ENCODE data around the gene APOC4. TPM values are rescaled to one million over a fixed set of nuclear protein-coding genes. Genes with fewer than 3 reads are reported as not detected.

The APOC4 gene
- polyA plus RNA-seq, 2 of the 4 experiments (the other 2 are of a cell fraction) = not detected

DNA sequence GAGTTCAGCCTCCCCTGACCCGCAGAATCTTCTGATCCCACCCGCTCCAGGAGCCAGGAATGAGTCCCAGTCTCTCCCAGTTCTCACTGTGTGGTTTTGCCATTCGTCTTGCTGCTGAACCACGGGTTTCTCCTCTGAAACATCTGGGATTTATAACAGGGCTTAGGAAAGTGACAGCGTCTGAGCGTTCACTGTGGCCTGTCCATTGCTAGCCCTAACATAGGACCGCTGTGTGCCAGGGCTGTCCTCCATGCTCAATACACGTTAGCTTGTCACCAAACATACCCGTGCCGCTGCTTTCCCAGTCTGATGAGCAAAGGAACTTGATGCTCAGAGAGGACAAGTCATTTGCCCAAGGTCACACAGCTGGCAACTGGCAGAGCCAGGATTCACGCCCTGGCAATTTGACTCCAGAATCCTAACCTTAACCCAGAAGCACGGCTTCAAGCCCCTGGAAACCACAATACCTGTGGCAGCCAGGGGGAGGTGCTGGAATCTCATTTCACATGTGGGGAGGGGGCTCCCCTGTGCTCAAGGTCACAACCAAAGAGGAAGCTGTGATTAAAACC, 37.5 kb upstream of the APOC4 start (continued):
- TF ChIP-seq CTCF (IDR thresholded peaks at IDR 0.05) (peak; percentile 22; the same call in 1 of the 3 replicates), TFCP2L1 (CRISPR knock-in tag; IDR thresholded peaks at IDR 0.05) (0 out of 2 replicates have a peak, but pooled peaks have one; percentile 17), POLR2AphosphoS2 (conservative IDR thresholded peaks at IDR 0.05; ENCODE audit: low read length) (0 out of 2 replicates have a peak, but pooled peaks have one; percentile 79), RARB (CRISPR knock-in tag; IDR thresholded peaks at IDR 0.05) (0 out of 2 replicates have a peak, but pooled peaks have one; percentile 18), USF2 (IDR thresholded peaks at IDR 0.05) (no peak), SREBF2 (IDR thresholded peaks at IDR 0.05) (no peak), BCL3 (IDR thresholded peaks at IDR 0.05) (no peak), RFX5 (IDR thresholded peaks at IDR 0.05) (no peak), SMC3 (IDR thresholded peaks at IDR 0.05) (no peak), KDM1A (IDR thresholded peaks at IDR 0.05; ENCODE audit: low read depth) (peak; percentile 50; the same call in 1 of the 2 replicates), ZFP36 (IDR thresholded peaks at IDR 0.05; ENCODE audit: borderline replicate concordance, partially characterized antibody) (peak; percentile 40), HDAC2 (IDR thresholded peaks at IDR 0.05) (no peak), KDM5A (IDR thresholded peaks at IDR 0.05) (no peak), BHLHE40 (IDR thresholded peaks at IDR 0.05; ENCODE audit: low read depth, low read length) (no peak)
- TF ChIP-seq, protein P1, sequence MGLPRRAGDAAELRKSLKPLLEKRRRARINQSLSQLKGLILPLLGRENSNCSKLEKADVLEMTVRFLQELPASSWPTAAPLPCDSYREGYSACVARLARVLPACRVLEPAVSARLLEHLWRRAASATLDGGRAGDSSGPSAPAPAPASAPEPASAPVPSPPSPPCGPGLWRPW (IDR thresholded peaks at IDR 0.05) = no peak

GRCh38 chr19:44905437-44906160, 36.4 kb upstream of the APOC4 start, which contains the start of gene APOE:
APOE (plus strand) TSS chr19:44905796; CDS start chr19:44906625, 829 bp downstream.
- 30% methylated on average over 17 of the region's 20 CpGs for WGBS (ENCODE audit: missing lambda C conversion rate)
- ATAC-seq (peak; percentile 39 to 52), DNase-seq (ENCODE audit: low read depth in 1 of 2, low spot score in 1 of 2) (no peak)

DNA sequence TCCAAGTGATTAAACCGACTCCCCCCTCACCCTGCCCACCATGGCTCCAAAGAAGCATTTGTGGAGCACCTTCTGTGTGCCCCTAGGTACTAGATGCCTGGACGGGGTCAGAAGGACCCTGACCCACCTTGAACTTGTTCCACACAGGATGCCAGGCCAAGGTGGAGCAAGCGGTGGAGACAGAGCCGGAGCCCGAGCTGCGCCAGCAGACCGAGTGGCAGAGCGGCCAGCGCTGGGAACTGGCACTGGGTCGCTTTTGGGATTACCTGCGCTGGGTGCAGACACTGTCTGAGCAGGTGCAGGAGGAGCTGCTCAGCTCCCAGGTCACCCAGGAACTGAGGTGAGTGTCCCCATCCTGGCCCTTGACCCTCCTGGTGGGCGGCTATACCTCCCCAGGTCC, 34.4 kb upstream of the APOC4 start:
- ChIA-PET CTCF (interaction anchor here (0.6 to 18.1 kb wide), 5 partner anchors 10 to 371 kb away, joined by 3 to 303 read pairs (median 3); partner anchors contain the start of gene CLPTM1), POLR2A (no interaction called here)
- Histone ChIP-seq H3K9me3 (no peaks in the 10 kb centered on the region), H3K4me2 (no peak overlapping the region), H3K4me1 (peaks cover 47% of the 10 kb centered on the region), H3K4me3 (no peak overlapping the region), H3K27ac (no peak overlapping the region)
- ATAC-seq (no peak), FAIRE-seq (no peak), DNase-seq (ENCODE audit: low read depth in 1 of 2, low spot score in 1 of 2) (no peak)
- WGBS (ENCODE audit: missing lambda C conversion rate) = 90% methylated on average over 12 of the region's 12 CpGs
- TF ChIP-seq ZNF302 (CRISPR knock-in tag; IDR thresholded peaks at IDR 0.05) = no peak
- no peak for TF ChIP-seq HOXB13 (CRISPR knock-in tag; IDR thresholded peaks at IDR 0.05; ENCODE audit: low read depth)
- TF ChIP-seq MYC (IDR thresholded peaks at IDR 0.05; ENCODE audit: borderline replicate concordance, low read length) = no peak
- TF ChIP-seq HDAC2 (IDR thresholded peaks at IDR 0.05) = no peak

More at GRCh38 chr19:44905437-44906160, 36.4 kb upstream of the APOC4 start, which contains the start of gene APOE:
- FAIRE-seq = no peak
- POLR2A ChIA-PET = interaction anchor here (0.6 to 2.1 kb wide), 4 partner anchors 15 to 133 kb away, joined by 3 to 7 read pairs (median 6); partner anchors contain the start of genes CLPTM1 and TOMM40
- H3K27ac ChIP-seq = peak within 1 kb of the TSS; percentile 26 to 77; a peak in 5 of 6 replicates
- H3K4me1 ChIP-seq = peaks cover 36% of the 10 kb centered on the region
- CTCF ChIA-PET = interaction anchor here (0.6 to 18.1 kb wide), 15 partner anchors 7 to 154 kb away, joined by 3 to 303 read pairs (median 4); partner anchors contain the start of genes APOC1, APOC2 and CLPTM1
- TF ChIP-seq HOXA7 (CRISPR knock-in tag; IDR thresholded peaks at IDR 0.05) = 0 out of 2 replicates have a peak, but pooled peaks have one; percentile 70
- TF ChIP-seq TFCP2L1 (CRISPR knock-in tag; IDR thresholded peaks at IDR 0.05) = peak; percentile 55; the same call in 1 of the 2 replicates
- TF ChIP-seq SMC3 (IDR thresholded peaks at IDR 0.05) = no peak
- peak; percentile 86; the same call in 1 of the 2 replicates for TF ChIP-seq POLR2AphosphoS2 (conservative IDR thresholded peaks at IDR 0.05; ENCODE audit: low read length)
- TF ChIP-seq FOSB (CRISPR knock-in tag; IDR thresholded peaks at IDR 0.05) = peak; percentile 41; the same call in 1 of the 2 replicates
- no peaks in the 10 kb centered on the region for H3K9me3 ChIP-seq
- H3K4me3 ChIP-seq = peak within 1 kb of the TSS; percentile 36
- peak within 1 kb of the TSS; percentile 81 for H3K4me2 ChIP-seq

Data from A549 (cell line).